ENCODE data around the gene ZNF761. TPM values are rescaled to one million over a fixed set of nuclear protein-coding genes. Genes with fewer than 3 reads are reported as not detected.
"Not testable (repeated sequence)": the region's sequence is repeated elsewhere in the genome, so short reads cannot be mapped to it uniquely, and the experiment has no call there.

Gene ZNF761
- total and polyA plus RNA-seq, 2 of the 13 experiments (the other 11 are each of a cell fraction or from before 2014, with no cell fraction given): 11.6 to 16.2 TPM

DNA sequence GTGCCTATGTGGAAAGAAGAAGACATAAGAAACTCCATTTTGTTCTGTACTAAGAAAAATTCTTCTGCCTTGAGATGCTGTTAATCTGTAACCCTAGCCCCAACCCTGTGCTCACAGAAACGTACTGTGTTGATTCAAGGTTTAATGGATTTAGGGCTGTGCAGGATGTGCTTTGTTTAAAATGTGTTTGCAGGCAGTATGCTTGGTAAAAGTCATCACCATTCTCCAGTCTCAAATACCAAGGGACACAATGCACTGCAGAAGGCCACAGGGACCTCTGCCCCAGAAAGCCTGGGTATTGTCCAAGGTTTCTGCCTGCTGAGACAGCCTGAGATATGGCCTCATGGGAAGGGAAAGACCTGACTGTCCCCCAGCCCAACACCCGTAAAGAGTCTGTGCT, 12.0 kb downstream of the ZNF761 start (continued):
- TF ChIP-seq ZNF143 (CRISPR knock-in tag; IDR thresholded peaks at IDR 0.05): peak; percentile 51

DNA sequence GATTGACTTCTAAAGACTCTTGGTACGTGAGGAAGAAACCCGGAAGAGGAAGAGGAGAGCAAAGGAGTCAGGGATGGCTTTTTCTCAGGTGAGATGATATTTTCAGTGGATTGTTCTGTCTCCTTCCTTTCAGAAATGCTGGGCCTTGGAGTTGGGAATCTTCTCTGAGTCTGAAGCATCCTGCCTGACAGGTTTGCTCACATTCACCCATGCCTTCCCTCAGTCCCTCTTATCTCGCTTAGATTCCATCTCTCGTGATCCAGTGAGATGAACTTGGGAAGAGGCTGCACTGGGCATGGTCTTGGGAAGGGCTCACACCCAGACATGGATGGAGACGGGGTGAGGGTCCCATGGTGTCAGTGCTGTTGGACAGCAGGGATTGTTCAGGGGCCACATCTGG, 15.4 kb downstream of the ZNF761 start:
- intact Hi-C loops (cut with micrococcal nuclease; ENCODE audit: unreplicated experiment); in situ Hi-C loops (cut with HindIII; ENCODE audit: extremely low pct_ligation_motif_present, low pct_unique_long_range_greater_than_20kb); H3K9ac ChIP-seq (ENCODE audit: insufficient read depth, low read depth, low read length); H3K27me3 ChIP-seq (ENCODE audit: control insufficient read depth in 1 of 2, insufficient read depth in 2 of 2, low read length in 2 of 2); POLR2A ChIA-PET; H3K27ac ChIP-seq (ENCODE audit: extremely low read length, insufficient read depth, low read length); H3K4me2 ChIP-seq (ENCODE audit: low read depth, low read length); H3K79me2 ChIP-seq (ENCODE audit: insufficient read depth, low read length); ATAC-seq; FAIRE-seq; BruUV-seq (replicated peaks); CTCF ChIA-PET (ENCODE audit: low intra/inter-chr PET ratio, low total read pairs); H3K9me3 ChIP-seq (ENCODE audit: low read length); H4K20me1 ChIP-seq (ENCODE audit: insufficient read depth, low read length); DNase-seq (ENCODE audit: low spot score); H3K4me3 ChIP-seq (replicated peaks in 1 of 3; ENCODE audit: insufficient read depth in 1 of 3, low read depth in 2 of 3, low read length in 3 of 3); H2AFZ ChIP-seq (ENCODE audit: low read length): not testable (repeated sequence)
- peaks cover 28% of the 10 kb centered on the region for H3K4me1 ChIP-seq (ENCODE audit: insufficient read depth, low read length)
- H3K36me3 ChIP-seq (replicated peaks in 1 of 2; ENCODE audit: control insufficient read depth in 1 of 2, insufficient read depth in 2 of 2, low read length in 2 of 2): peaks cover 11 to 40% of the 10 kb centered on the region in 2 experiments; a peak in 4 of 5 replicates
- 91% methylated on average over 5 of the region's 5 CpGs for WGBS (ENCODE audit: low lambda C conversion rate)

DNA sequence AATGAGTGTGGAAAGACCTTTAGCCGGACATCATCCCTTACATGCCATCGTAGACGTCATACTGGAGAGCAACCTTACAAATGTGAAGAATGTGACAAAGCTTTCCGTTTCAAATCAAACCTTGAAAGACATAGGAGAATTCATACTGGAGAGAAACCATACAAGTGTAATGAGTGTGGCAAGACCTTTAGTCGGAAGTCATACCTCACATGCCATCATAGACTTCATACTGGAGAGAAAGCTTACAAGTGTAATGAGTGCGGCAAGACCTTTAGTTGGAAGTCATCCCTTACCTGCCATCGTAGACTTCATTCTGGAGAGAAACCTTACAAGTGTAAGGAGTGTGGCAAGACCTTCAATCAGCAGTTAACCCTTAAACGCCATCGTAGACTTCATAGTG, 24.0 kb downstream of the ZNF761 start:
- no peak overlapping the region for H2AFZ ChIP-seq (ENCODE audit: low read length)
- DNase-seq (ENCODE audit: low spot score) (no peak), ATAC-seq (no peak), FAIRE-seq (no peak)
- H3K36me3 ChIP-seq (replicated peaks in 1 of 2; ENCODE audit: control insufficient read depth in 1 of 2, insufficient read depth in 2 of 2, low read length in 2 of 2): peaks cover 14 to 51% of the 10 kb centered on the region in 2 experiments
- H3K4me2 ChIP-seq (ENCODE audit: low read depth, low read length): no peak overlapping the region
- ChIA-PET CTCF (ENCODE audit: low intra/inter-chr PET ratio, low total read pairs) (no interaction called here), POLR2A (no interaction called here)
- H3K9ac ChIP-seq (ENCODE audit: insufficient read depth, low read depth, low read length): no peak overlapping the region
- H3K9me3 ChIP-seq (ENCODE audit: low read length): peaks cover 51% of the 10 kb centered on the region
- no peak overlapping the region for H3K4me3 ChIP-seq (replicated peaks in 1 of 3; ENCODE audit: insufficient read depth in 1 of 3, low read depth in 2 of 3, low read length in 3 of 3)
- BruUV-seq (replicated peaks): no TSS peak
- intact Hi-C loops (cut with micrococcal nuclease; ENCODE audit: unreplicated experiment): no loop called here
- 95% methylated on average over 9 of the region's 9 CpGs for WGBS (ENCODE audit: low lambda C conversion rate)
- peaks cover 13% of the 10 kb centered on the region for H3K4me1 ChIP-seq (ENCODE audit: insufficient read depth, low read length)
- no peaks in the 10 kb centered on the region for H4K20me1 ChIP-seq (ENCODE audit: insufficient read depth, low read length)
- in situ Hi-C loops (cut with HindIII; ENCODE audit: extremely low pct_ligation_motif_present, low pct_unique_long_range_greater_than_20kb): no loop called here
- no peak overlapping the region for H3K27ac ChIP-seq (ENCODE audit: extremely low read length, insufficient read depth, low read length)
- H3K27me3 ChIP-seq (ENCODE audit: control insufficient read depth in 1 of 2, insufficient read depth in 2 of 2, low read length in 2 of 2): no peaks in the 10 kb centered on the region
- no peaks in the 10 kb centered on the region for H3K79me2 ChIP-seq (ENCODE audit: insufficient read depth, low read length)
- TF ChIP-seq, protein P1, sequence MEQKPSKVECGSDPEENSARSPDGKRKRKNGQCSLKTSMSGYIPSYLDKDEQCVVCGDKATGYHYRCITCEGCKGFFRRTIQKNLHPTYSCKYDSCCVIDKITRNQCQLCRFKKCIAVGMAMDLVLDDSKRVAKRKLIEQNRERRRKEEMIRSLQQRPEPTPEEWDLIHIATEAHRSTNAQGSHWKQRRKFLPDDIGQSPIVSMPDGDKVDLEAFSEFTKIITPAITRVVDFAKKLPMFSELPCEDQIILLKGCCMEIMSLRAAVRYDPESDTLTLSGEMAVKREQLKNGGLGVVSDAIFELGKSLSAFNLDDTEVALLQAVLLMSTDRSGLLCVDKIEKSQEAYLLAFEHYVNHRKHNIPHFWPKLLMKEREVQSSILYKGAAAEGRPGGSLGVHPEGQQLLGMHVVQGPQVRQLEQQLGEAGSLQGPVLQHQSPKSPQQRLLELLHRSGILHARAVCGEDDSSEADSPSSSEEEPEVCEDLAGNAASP (CRISPR knock-in tag; IDR thresholded peaks at IDR 0.05; ENCODE audit: borderline replicate concordance): no peak
- TF ChIP-seq NFE2 (CRISPR knock-in tag; IDR thresholded peaks at IDR 0.05) (no peak), RFXANK (CRISPR knock-in tag; IDR thresholded peaks at IDR 0.05) (no peak), GZF1 (CRISPR knock-in tag; IDR thresholded peaks at IDR 0.05) (no peak), ZNF737 (CRISPR knock-in tag; IDR thresholded peaks at IDR 0.05; ENCODE audit: borderline replicate concordance) (no peak), KDM5B (CRISPR knock-in tag; IDR thresholded peaks at IDR 0.05; ENCODE audit: borderline replicate concordance) (no peak), FLYWCH1 (CRISPR knock-in tag; IDR thresholded peaks at IDR 0.05) (no peak), TARDBP (CRISPR knock-in tag; IDR thresholded peaks at IDR 0.05) (no peak), REL (CRISPR knock-in tag; conservative IDR thresholded peaks at IDR 0.05) (no peak), ZNF724P (CRISPR knock-in tag; IDR thresholded peaks at IDR 0.05; ENCODE audit: borderline replicate concordance) (no peak), TMF1 (CRISPR knock-in tag; IDR thresholded peaks at IDR 0.05; ENCODE audit: low read depth) (no peak)
- TF ChIP-seq, protein P2, sequence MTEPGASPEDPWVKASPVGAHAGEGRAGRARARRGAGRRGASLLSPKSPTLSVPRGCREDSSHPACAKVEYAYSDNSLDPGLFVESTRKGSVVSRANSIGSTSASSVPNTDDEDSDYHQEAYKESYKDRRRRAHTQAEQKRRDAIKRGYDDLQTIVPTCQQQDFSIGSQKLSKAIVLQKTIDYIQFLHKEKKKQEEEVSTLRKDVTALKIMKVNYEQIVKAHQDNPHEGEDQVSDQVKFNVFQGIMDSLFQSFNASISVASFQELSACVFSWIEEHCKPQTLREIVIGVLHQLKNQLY (CRISPR knock-in tag; IDR thresholded peaks at IDR 0.05): no peak
- TF ChIP-seq, protein P3, sequence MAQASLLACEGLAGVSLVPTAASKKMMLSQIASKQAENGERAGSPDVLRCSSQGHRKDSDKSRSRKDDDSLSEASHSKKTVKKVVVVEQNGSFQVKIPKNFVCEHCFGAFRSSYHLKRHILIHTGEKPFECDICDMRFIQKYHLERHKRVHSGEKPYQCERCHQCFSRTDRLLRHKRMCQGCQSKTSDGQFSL (CRISPR knock-in tag; IDR thresholded peaks at IDR 0.05): no peak

Measured in HepG2 (cell line).